Hepatocyte (in vitro differentiated cells): ENCODE results near the gene HIVEP1.

Experiments used
- EZH2 ChIP-seq: fragments of 200-600 bp; sonication (generic); IDR thresholded peaks from 2 replicates; pipeline ENCODE4 v1.6.1; 2016; ENCODE audit warnings: antibody characterized with exemption, mild to moderate bottlenecking, borderline replicate concordance
- EZH2phosphoT487 ChIP-seq: fragments of 200-600 bp; sonication (generic); IDR thresholded peaks from one replicate; pipeline ENCODE4 v1.6.1; 2018; ENCODE audit warnings: antibody characterized with exemption, mild to moderate bottlenecking, low read depth, moderate library complexity; ENCODE audit not compliant: unreplicated experiment, severe bottlenecking
- TF ChIP-seq, protein P1 (sequence below): fragments of 200-600 bp; sonication (generic); IDR thresholded peaks from 2 replicates; pipeline ENCODE4 v1.5.1; 2016; ENCODE audit warnings: antibody characterized with exemption, mild to moderate bottlenecking; ENCODE audit not compliant: poor library complexity

DNA sequence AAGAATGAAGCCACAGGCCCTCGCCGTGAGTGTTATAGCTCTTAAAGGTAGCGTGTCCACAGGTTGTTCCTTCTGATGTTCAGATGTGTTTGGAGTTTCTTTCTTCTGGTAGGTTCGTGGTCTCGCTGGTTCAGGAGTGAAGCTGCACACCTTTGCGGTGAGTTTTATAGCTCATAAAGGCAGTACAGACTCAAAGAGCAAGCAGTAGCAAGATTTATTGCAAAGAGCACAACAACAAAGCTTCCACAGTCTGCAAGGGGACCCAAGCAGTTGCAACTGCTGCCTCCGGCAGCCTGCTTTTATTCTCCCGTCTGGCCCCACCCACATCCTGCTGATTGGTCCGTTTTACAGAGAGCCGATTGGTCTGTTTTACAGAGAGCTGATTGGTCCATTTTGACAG lies 5.2 kb downstream of the HIVEP1 start:
- TF ChIP-seq, protein P1, sequence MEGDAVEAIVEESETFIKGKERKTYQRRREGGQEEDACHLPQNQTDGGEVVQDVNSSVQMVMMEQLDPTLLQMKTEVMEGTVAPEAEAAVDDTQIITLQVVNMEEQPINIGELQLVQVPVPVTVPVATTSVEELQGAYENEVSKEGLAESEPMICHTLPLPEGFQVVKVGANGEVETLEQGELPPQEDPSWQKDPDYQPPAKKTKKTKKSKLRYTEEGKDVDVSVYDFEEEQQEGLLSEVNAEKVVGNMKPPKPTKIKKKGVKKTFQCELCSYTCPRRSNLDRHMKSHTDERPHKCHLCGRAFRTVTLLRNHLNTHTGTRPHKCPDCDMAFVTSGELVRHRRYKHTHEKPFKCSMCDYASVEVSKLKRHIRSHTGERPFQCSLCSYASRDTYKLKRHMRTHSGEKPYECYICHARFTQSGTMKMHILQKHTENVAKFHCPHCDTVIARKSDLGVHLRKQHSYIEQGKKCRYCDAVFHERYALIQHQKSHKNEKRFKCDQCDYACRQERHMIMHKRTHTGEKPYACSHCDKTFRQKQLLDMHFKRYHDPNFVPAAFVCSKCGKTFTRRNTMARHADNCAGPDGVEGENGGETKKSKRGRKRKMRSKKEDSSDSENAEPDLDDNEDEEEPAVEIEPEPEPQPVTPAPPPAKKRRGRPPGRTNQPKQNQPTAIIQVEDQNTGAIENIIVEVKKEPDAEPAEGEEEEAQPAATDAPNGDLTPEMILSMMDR, result no peak
- no peak for TF ChIP-seq EZH2
- TF ChIP-seq EZH2phosphoT487, result no peak
